Epithelial cell of esophagus (primary cell): ENCODE measurements around the gene POGK.

Source experiments
- DNase-seq: peaks from one replicate; pipeline ENCODE4 v3.0.0; 2010; ENCODE audit warnings: low read depth
- H3K4me3 ChIP-seq: 2 replicates; pipeline ENCODE4 v1.5.1; 2011; ENCODE audit warnings: mild to moderate bottlenecking, low read length, control low read depth
- TF ChIP-seq, protein P1 (sequence below): IDR thresholded peaks from 2 replicates; pipeline ENCODE4 v1.5.1; 2011; ENCODE audit warnings: low read depth, mild to moderate bottlenecking, low read length, control low read depth, inconsistent platforms; ENCODE audit not compliant: insufficient read depth; ENCODE audit errors: missing control alignments

Gene POGK, protein sequence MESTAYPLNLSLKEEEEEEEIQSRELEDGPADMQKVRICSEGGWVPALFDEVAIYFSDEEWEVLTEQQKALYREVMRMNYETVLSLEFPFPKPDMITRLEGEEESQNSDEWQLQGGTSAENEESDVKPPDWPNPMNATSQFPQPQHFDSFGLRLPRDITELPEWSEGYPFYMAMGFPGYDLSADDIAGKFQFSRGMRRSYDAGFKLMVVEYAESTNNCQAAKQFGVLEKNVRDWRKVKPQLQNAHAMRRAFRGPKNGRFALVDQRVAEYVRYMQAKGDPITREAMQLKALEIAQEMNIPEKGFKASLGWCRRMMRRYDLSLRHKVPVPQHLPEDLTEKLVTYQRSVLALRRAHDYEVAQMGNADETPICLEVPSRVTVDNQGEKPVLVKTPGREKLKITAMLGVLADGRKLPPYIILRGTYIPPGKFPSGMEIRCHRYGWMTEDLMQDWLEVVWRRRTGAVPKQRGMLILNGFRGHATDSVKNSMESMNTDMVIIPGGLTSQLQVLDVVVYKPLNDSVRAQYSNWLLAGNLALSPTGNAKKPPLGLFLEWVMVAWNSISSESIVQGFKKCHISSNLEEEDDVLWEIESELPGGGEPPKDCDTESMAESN

DNA sequence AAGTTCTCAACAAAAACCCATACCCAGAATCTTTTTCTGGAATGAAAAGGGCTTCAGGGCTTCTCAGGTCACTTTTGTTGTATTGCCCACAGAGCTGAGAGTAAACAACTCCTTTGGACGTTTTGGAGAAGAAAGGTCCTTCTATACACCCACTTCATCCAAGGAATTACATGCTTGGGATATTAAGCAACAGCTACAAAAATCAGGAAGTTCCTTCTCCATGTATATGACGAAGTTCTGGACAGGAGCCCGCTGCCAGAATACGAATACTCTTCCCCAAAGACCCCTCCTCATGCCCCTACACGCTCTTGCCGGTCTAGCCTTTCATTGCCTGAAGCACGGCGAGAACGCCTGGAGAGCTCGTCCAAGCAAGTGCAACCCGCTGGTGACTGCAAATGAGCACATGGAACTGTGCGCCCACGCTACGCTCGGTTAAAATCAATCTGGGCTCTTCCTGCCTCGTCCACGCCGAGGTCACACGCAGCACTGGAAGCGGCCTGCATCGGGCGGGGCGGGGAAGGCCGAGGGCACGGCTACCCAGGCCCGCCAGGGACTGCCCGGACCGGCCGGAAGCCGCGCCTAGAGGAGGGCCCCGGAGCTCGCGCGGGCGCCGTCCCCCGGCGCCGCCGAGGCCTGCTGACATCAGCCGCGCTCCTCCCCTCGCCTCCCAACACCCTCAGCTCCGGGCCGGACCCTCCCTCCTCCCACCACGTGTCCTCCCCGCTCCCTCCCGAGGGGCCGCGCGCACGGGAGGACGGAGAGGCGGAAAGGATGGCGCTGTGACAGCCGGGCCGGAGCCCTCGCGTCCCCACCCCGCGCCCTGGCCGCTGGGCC lies at the start of gene POGK:
TSS of gene POGK (plus strand) at position 710 of the 834 bp plus-strand sequence. CDS start 1,482 bp downstream, outside the sequence.
- H3K4me3 ChIP-seq: peak within 1 kb of the TSS; percentile 72
- peak; percentile 90 for DNase-seq
- TF ChIP-seq, protein P1, sequence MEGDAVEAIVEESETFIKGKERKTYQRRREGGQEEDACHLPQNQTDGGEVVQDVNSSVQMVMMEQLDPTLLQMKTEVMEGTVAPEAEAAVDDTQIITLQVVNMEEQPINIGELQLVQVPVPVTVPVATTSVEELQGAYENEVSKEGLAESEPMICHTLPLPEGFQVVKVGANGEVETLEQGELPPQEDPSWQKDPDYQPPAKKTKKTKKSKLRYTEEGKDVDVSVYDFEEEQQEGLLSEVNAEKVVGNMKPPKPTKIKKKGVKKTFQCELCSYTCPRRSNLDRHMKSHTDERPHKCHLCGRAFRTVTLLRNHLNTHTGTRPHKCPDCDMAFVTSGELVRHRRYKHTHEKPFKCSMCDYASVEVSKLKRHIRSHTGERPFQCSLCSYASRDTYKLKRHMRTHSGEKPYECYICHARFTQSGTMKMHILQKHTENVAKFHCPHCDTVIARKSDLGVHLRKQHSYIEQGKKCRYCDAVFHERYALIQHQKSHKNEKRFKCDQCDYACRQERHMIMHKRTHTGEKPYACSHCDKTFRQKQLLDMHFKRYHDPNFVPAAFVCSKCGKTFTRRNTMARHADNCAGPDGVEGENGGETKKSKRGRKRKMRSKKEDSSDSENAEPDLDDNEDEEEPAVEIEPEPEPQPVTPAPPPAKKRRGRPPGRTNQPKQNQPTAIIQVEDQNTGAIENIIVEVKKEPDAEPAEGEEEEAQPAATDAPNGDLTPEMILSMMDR: no peak

DNA sequence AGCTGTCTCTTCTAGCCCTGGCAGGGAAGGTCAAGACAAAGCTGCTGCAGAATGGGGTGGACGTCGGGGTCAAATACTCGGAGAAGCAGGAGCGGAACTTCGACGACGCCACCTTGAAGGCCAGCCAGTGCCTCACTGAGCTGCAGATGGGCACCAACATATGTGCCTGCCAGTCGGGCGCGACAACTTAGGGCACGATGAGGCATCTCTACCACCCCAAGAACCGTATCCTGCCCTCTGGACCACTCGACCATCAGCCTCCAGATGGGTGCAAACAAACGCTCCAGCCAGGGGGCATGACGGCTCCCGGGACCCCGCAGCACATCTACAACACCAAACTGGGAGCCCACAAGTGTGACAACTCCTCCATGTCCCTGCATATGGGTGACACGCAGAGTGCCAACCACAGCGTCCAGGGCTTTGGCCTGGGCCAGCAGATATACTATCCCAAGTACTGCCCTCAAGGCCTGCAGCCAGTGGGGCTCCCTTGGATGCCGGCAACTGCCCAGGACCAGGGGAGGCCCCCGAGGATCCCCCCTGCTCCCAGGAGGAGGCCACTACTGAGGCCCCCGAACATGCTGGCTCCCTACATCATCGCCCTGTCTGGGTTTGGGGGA lies 42.5 kb upstream of the POGK start:
- TF ChIP-seq, protein P1: no peak
- H3K4me3 ChIP-seq: no peak overlapping the region
- DNase-seq: no peak

- DNase-seq: no peak
- TF ChIP-seq, protein P1: no peak
- H3K4me3 ChIP-seq: no peak overlapping the region
Measured at GRCh38 chr1:166808952-166809351, 30.3 kb upstream of the POGK start.

DNA sequence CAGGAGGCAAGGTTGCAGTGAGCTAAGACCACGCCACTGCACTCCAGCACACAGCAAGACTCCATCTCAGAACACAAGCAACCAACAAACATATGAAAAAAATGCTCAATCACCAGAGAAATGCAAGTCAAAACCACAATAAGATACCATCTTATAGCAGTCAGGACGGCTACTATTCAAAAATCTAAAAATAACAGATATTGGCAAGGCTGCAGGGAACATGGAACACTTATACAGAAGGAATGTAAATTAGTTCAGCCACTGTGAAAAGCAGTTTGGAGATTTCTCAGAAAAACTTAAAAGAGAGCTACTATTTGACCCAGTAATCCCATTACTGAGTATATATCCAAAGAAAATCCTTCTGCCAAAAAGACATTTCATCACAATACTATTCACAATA lies 27.6 kb upstream of the POGK start:
- no peak for DNase-seq
- TF ChIP-seq, protein P1: no peak
- H3K4me3 ChIP-seq: no peak overlapping the region

DNA sequence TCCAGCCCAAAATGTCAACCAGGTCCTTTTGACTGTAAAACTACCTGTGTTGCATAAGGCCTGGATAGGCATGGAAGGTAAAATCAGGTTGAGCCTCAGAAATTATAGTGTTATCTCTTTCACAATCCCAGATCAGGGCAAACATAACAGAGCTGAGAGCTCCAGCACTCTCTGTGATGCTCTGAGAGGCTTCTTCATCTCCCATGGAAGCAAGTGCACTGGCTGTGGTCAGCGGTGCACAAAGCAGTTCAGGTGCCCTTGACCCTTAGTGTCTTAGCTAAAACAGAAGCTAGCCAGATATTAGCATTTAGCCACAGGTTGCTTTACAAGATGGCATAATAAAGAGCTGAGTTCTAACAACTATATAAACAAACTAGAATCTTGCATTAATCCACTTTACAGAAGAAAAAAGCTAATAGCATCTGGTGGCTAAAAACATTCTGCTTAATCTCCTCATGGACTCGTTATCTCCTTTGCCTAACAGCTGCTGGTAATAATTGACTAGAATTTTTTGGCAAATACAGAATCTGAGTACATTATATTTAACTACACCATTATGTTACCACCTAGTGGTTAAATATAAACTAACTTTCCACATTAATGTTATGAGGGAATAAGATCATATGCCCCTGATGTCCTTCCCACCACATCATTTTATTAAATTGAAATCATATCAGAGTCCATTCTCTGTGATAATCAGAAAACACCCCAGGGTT lies 25.6 kb upstream of the POGK start:
- TF ChIP-seq, protein P1: no peak
- DNase-seq: no peak
- no peak overlapping the region for H3K4me3 ChIP-seq

DNA sequence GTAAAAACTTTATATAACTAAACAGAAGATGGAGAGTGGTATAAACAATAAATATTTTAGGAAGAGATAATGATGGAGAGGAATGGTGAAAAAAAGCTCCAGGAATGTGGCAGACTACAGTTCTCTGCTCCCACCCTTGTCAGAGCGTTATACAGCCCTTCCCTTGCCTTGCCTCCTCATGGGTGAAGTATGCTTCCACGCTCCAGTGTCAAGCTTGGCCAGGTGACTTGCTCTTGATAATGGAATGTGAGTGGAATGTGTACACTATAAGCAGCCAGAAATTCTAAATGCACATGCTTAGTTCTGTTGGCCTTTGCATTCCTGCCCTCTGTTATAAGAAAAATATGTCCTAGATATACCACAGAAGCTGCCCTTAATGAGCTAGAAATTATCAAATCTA lies 24.7 kb upstream of the POGK start:
- no peak overlapping the region for H3K4me3 ChIP-seq
- peak; percentile 26 for DNase-seq
- TF ChIP-seq, protein P1: no peak
